ENCODE data around the gene WASF1. TPM values are rescaled to one million over a fixed set of nuclear protein-coding genes. Genes with fewer than 3 reads are reported as not detected.

The WASF1 gene
- total RNA-seq, 2 donors from 2014 or later = 31.1 to 35.3 TPM

GRCh38 chr6:110180228-110181008 is 948 bp upstream of the WASF1 start, which contains the start of gene CDC40:
Gene CDC40, plus strand, starts transcription at chr6:110180427. Its CDS starts 18 bp downstream, at chr6:110180445.
- Histone ChIP-seq H3K9ac (ENCODE audit: extremely low read depth, low read length, poor library complexity, severe bottlenecking) (peak within 1 kb of the TSS; percentile 72), H3K9me3 (ENCODE audit: control insufficient read depth, low read length) (no peaks in the 10 kb centered on the region), H3K36me3 (ENCODE audit: control insufficient read depth, insufficient read depth, low read length) (no peaks in the 10 kb centered on the region), H3K4me3 (ENCODE audit: low read length) (peak within 1 kb of the TSS; percentile 88), H3K27ac (ENCODE audit: low read depth, low read length) (peak within 1 kb of the TSS; percentile 97), H3K4me1 (ENCODE audit: control insufficient read depth, insufficient read depth, low read length) (no peaks in the 10 kb centered on the region), H3K27me3 (ENCODE audit: control insufficient read depth, insufficient read depth, low read length, poor library complexity, severe bottlenecking) (no peaks in the 10 kb centered on the region)
- Mint-ChIP-seq H3K9me3 (no peaks in the 10 kb centered on the region), H3K4me3 (no peak within 1 kb of the TSS), H3K27ac (peak within 1 kb of the TSS; percentile 98), H3K4me1 (peaks cover 4% of the 10 kb centered on the region), H3K36me3 (ENCODE audit: low read depth) (peaks cover under 1% of the 10 kb centered on the region), H3K27me3 (ENCODE audit: insufficient read depth) (no peaks in the 10 kb centered on the region)
- WGBS, 2 experiments (ENCODE audit: insufficient coverage in 1 of 2, insufficient read length in 1 of 2) = 0 to 2% methylated on average over 8 to 28 of the region's 28 CpGs
- DNase-seq = peak; percentile 85
- no peak for TF ChIP-seq CTCF (conservative IDR thresholded peaks at IDR 0.05)

- H3K9me3 Mint-ChIP-seq = no peaks in the 10 kb centered on the region
- TF ChIP-seq CTCF (conservative IDR thresholded peaks at IDR 0.05) = peak; percentile 75
- Histone ChIP-seq H3K36me3 (ENCODE audit: control insufficient read depth, insufficient read depth, low read length) (no peaks in the 10 kb centered on the region), H3K27me3 (ENCODE audit: control insufficient read depth, insufficient read depth, low read length, poor library complexity, severe bottlenecking) (no peaks in the 10 kb centered on the region), H3K9ac (ENCODE audit: extremely low read depth, low read length, poor library complexity, severe bottlenecking) (peak overlapping the region; percentile 59), H3K4me3 (ENCODE audit: low read length) (peak overlapping the region; percentile 88), H3K4me1 (ENCODE audit: control insufficient read depth, insufficient read depth, low read length) (peaks cover 7% of the 10 kb centered on the region), H3K9me3 (ENCODE audit: control insufficient read depth, low read length) (no peaks in the 10 kb centered on the region), H3K27ac (ENCODE audit: low read depth, low read length) (peak overlapping the region; percentile 97)
- H3K4me3 Mint-ChIP-seq = no peak overlapping the region
- 0% methylated on average over 11 to 66 of the region's 66 CpGs for WGBS, 2 experiments (ENCODE audit: insufficient coverage in 1 of 2, insufficient read length in 1 of 2)
- DNase-seq = peak; percentile 76
- H3K27me3 Mint-ChIP-seq (ENCODE audit: insufficient read depth) = no peaks in the 10 kb centered on the region
- H3K4me1 Mint-ChIP-seq = peaks cover 16% of the 10 kb centered on the region
- H3K36me3 Mint-ChIP-seq (ENCODE audit: low read depth) = no peaks in the 10 kb centered on the region
- no peak overlapping the region for H3K27ac Mint-ChIP-seq
Observed at GRCh38 chr6:110178626-110179405, 654 bp downstream of the WASF1 start.

GRCh38 chr6:110173506-110174132 is 5.9 kb downstream of the WASF1 start:
- TF ChIP-seq CTCF (conservative IDR thresholded peaks at IDR 0.05) = no peak
- peak overlapping the region; percentile 26 for H3K4me3 ChIP-seq (ENCODE audit: low read length)
- 72 to 87% methylated on average over 4 of the region's 4 CpGs for WGBS, 2 experiments (ENCODE audit: insufficient coverage in 1 of 2, insufficient read length in 1 of 2)
- H3K27me3 ChIP-seq (ENCODE audit: control insufficient read depth, insufficient read depth, low read length, poor library complexity, severe bottlenecking) = no peaks in the 10 kb centered on the region
- H3K4me3 Mint-ChIP-seq = no peak overlapping the region
- no peaks in the 10 kb centered on the region for H3K9me3 Mint-ChIP-seq
- H3K9me3 ChIP-seq (ENCODE audit: control insufficient read depth, low read length) = no peaks in the 10 kb centered on the region
- no peak overlapping the region for H3K9ac ChIP-seq (ENCODE audit: extremely low read depth, low read length, poor library complexity, severe bottlenecking)
- H3K27ac Mint-ChIP-seq = no peak overlapping the region
- peak; percentile 41 for DNase-seq
- H3K27ac ChIP-seq (ENCODE audit: low read depth, low read length) = no peak overlapping the region
- peaks cover 21% of the 10 kb centered on the region for H3K4me1 Mint-ChIP-seq
- no peaks in the 10 kb centered on the region for H3K36me3 Mint-ChIP-seq (ENCODE audit: low read depth)
- no peaks in the 10 kb centered on the region for H3K27me3 Mint-ChIP-seq (ENCODE audit: insufficient read depth)
- peaks cover 7% of the 10 kb centered on the region for H3K4me1 ChIP-seq (ENCODE audit: control insufficient read depth, insufficient read depth, low read length)
- no peaks in the 10 kb centered on the region for H3K36me3 ChIP-seq (ENCODE audit: control insufficient read depth, insufficient read depth, low read length)
